Measurements from ENCODE around the gene FBXW11.

Gene FBXW11

GRCh38 chr5:171841984-171842776 lies 164.3 kb downstream of the FBXW11 start:
- no peak for DNase-seq
- ATAC-seq: no peak

GRCh38 chr5:171840711-171841522 lies 165.5 kb downstream of the FBXW11 start:
- ATAC-seq (no peak), DNase-seq (no peak)

- DNase-seq (no peak), ATAC-seq (peak; percentile 51)
These were observed 166.4 kb downstream of the FBXW11 start for GRCh38 chr5:171840066-171840465.

GRCh38 chr5:171839112-171839511 lies 167.3 kb downstream of the FBXW11 start:
- ATAC-seq (no peak), DNase-seq (no peak)

- no peak for ATAC-seq
- no peak for DNase-seq
These were observed 168.4 kb downstream of the FBXW11 start for GRCh38 chr5:171838066-171838465.

GRCh38 chr5:171837522-171837921 lies 168.9 kb downstream of the FBXW11 start:
- ATAC-seq (no peak), DNase-seq (no peak)

- no peak for DNase-seq
- ATAC-seq: no peak
These were observed 171.4 kb downstream of the FBXW11 start for GRCh38 chr5:171835066-171835465.

GRCh38 chr5:171834461-171834860 lies 172.0 kb downstream of the FBXW11 start:
- DNase-seq: no peak
- ATAC-seq: no peak

GRCh38 chr5:171832775-171833174 lies 173.7 kb downstream of the FBXW11 start:
- ATAC-seq: no peak
- no peak for DNase-seq

GRCh38 chr5:171830686-171831085 lies 175.8 kb downstream of the FBXW11 start:
- DNase-seq: no peak
- no peak for ATAC-seq

- no peak for DNase-seq
- ATAC-seq: no peak
These were observed 179.3 kb downstream of the FBXW11 start for GRCh38 chr5:171827162-171827561.

- ATAC-seq (no peak), DNase-seq (no peak)
These were observed 180.3 kb downstream of the FBXW11 start for GRCh38 chr5:171826132-171826531.

GRCh38 chr5:171825051-171825450 lies 181.4 kb downstream of the FBXW11 start:
- no peak for DNase-seq
- ATAC-seq: no peak

GRCh38 chr5:171823269-171823668 lies 183.2 kb downstream of the FBXW11 start:
- DNase-seq (no peak), ATAC-seq (no peak)

- DNase-seq: no peak
- ATAC-seq: no peak
These were observed 185.2 kb downstream of the FBXW11 start for GRCh38 chr5:171821286-171821685.

- no peak for DNase-seq
- ATAC-seq: no peak
These were observed 185.9 kb downstream of the FBXW11 start for GRCh38 chr5:171820561-171820960.

GRCh38 chr5:171816666-171817065 lies 189.8 kb downstream of the FBXW11 start:
- no peak for DNase-seq
- no peak for ATAC-seq

GRCh38 chr5:171813813-171814490 lies 192.5 kb downstream of the FBXW11 start:
- no peak for DNase-seq
- no peak for ATAC-seq

- no peak for DNase-seq
- ATAC-seq: no peak
These were observed 193.2 kb downstream of the FBXW11 start for GRCh38 chr5:171813270-171813669.

Data from stimulated activated naive CD8-positive, alpha-beta T cell treated with anti-CD3 and anti-CD28 coated beads, Interleukin-15, Interleukin-2, amounts not matched to agents 100 U/mL and 50 U/mL, for 24 hours (primary cell).